Measurements from ENCODE around the gene CILP2.

GRCh38 chr19:19594381-19594780 lies 56.3 kb downstream of the CILP2 start:
- TF ChIP-seq POLR2A (IDR thresholded peaks at IDR 0.05; ENCODE audit: low read depth, low read length) (no peak), RAD21 (IDR thresholded peaks at IDR 0.05; ENCODE audit: low read length) (no peak), NFE2L2 (IDR thresholded peaks at IDR 0.05; ENCODE audit: low read depth, low read length) (no peak)
- TF ChIP-seq, protein P1, sequence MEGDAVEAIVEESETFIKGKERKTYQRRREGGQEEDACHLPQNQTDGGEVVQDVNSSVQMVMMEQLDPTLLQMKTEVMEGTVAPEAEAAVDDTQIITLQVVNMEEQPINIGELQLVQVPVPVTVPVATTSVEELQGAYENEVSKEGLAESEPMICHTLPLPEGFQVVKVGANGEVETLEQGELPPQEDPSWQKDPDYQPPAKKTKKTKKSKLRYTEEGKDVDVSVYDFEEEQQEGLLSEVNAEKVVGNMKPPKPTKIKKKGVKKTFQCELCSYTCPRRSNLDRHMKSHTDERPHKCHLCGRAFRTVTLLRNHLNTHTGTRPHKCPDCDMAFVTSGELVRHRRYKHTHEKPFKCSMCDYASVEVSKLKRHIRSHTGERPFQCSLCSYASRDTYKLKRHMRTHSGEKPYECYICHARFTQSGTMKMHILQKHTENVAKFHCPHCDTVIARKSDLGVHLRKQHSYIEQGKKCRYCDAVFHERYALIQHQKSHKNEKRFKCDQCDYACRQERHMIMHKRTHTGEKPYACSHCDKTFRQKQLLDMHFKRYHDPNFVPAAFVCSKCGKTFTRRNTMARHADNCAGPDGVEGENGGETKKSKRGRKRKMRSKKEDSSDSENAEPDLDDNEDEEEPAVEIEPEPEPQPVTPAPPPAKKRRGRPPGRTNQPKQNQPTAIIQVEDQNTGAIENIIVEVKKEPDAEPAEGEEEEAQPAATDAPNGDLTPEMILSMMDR (conservative IDR thresholded peaks at IDR 0.05; ENCODE audit: low read depth, low read length) = no peak

Measured in IMR-90 (cell line).